Esophagus squamous epithelium (tissue), 5 donors: Measurements from ENCODE around the gene FAM186B. TPM values are rescaled to one million over a fixed set of nuclear protein-coding genes. Genes with fewer than 3 reads are reported as not detected.
A peak's percentile ranks its signal among the peaks of the same experiment; 100 is the strongest.

Experiments used
- DNase-seq: peaks from one replicate; lab custom pipeline; 2025; lab: John Stamatoyannopoulos, UW
- H3K27ac ChIP-seq, 4 donors: fragments of 200-600 bp; sonication (generic); one replicate each; pipeline ENCODE4 v1.5.1; 2016 to 2019; ENCODE audit warnings: mild to moderate bottlenecking in 1 of 4
- H3K27me3 ChIP-seq, 4 donors: fragments of 200-600 bp; sonication (generic); 1 replicate in 3 of 4; 2 replicates in 1 of 4; pipeline versions ENCODE4 v1.5.1 to v1.6.0; 2017 to 2021; ENCODE audit warnings: antibody characterized with exemption in 1 of 4
- H3K36me3 ChIP-seq, 3 donors: fragments of 200-600 bp; sonication (generic); one replicate each; pipeline ENCODE4 v1.5.1; 2016 to 2019
- H3K4me1 ChIP-seq, 3 donors: fragments of 200-600 bp; sonication (generic); one replicate each; pipeline ENCODE4 v1.5.1; 2017 to 2019
- H3K4me3 ChIP-seq, 4 donors: fragments of 200-600 bp; sonication (generic); 1 replicate in 3 of 4; 2 replicates in 1 of 4; pipeline ENCODE4 v1.5.1; 2016 to 2019; ENCODE audit warnings: mild to moderate bottlenecking in 2 of 4, moderate library complexity in 1 of 4
- H3K9me3 ChIP-seq, 3 donors: fragments of 200-600 bp; sonication (generic); one replicate each; pipeline ENCODE4 v1.5.1; 2016 to 2019
- CTCF ChIP-seq, 6 experiments: fragments of 450-650 bp in 4 of 6; fragments of 200-600 bp in 2 of 6; sonication (generic) in 2 of 6; IDR thresholded peaks; one replicate each; pipeline ENCODE4 v1.5.1; 2016 to 2019; ENCODE audit warnings: antibody characterized with exemption in 6 of 6, mild to moderate bottlenecking in 4 of 6, moderate library complexity in 4 of 6
- POLR2A ChIP-seq, 4 donors: fragments of 450-650 bp; IDR thresholded peaks; one replicate each; pipeline ENCODE4 v1.6.1; 2017; ENCODE audit warnings: antibody characterized with exemption in 4 of 4, mild to moderate bottlenecking in 4 of 4, moderate library complexity in 3 of 4
- WGBS, 2 donors: methylation state at CpG; one replicate each; pipeline ENCODE4 v1.1.5; 2018; 5-methylcytosine and 5-hydroxymethylcytosine counted together
- intact Hi-C: fragments of 100-400 bp; cut with DNase I; formaldehyde crosslinking; loops from one replicate; pipeline ENCODE4 v1.15.0; 2022
- total RNA-seq, 4 donors: library from RNA; depleted of rRNA; stranded (reverse); fragments of >200 nt; gene quantifications; one replicate each; pipeline ENCODE4 v1.1.0, GENCODE V29; 2016
- donor health status: DM: yes; HTN: yes; CAD: no.

The FAM186B gene
- total RNA-seq, 4 donors from 2014 or later = 0.19 to 1.1 TPM; not detected in 2

GRCh38 chr12:49559011-49559675 lies 46.3 kb downstream of the FAM186B start:
- H3K27ac ChIP-seq = no peak overlapping the region
- H3K9me3 ChIP-seq = no peaks in the 10 kb centered on the region
- intact Hi-C loops = no loop called here
- H3K4me3 ChIP-seq = no peak overlapping the region
- no peak for DNase-seq
- no peaks in the 10 kb centered on the region for H3K27me3 ChIP-seq
- TF ChIP-seq CTCF (IDR thresholded peaks at IDR 0.05) (no peak), POLR2A (IDR thresholded peaks at IDR 0.05) (no peak)
- H3K36me3 ChIP-seq = peaks cover 26 to 86% (median 43%) of the 10 kb centered on the region in 3 donors
- H3K4me1 ChIP-seq = peaks cover 0 to 12% (median 0%) of the 10 kb centered on the region in 3 donors
- WGBS, 2 donors = 94 to 95% methylated on average over 16 of the region's 17 CpGs

GRCh38 chr12:49558526-49558925 lies 46.9 kb downstream of the FAM186B start:
- H3K36me3 ChIP-seq = peaks cover 24 to 80% (median 42%) of the 10 kb centered on the region in 3 donors

GRCh38 chr12:49557917-49558215 lies 47.6 kb downstream of the FAM186B start:
- intact Hi-C loops = no loop called here
- peaks cover 17 to 74% (median 39%) of the 10 kb centered on the region in 3 donors for H3K36me3 ChIP-seq
- DNase-seq = no peak

More at GRCh38 chr12:49558526-49558925, 46.9 kb downstream of the FAM186B start:
- no peak for DNase-seq
- intact Hi-C loops = no loop called here
- no peak overlapping the region for H3K27ac ChIP-seq
- no peak overlapping the region for H3K4me3 ChIP-seq
- H3K27me3 ChIP-seq = no peaks in the 10 kb centered on the region
- H3K9me3 ChIP-seq = no peaks in the 10 kb centered on the region
- H3K4me1 ChIP-seq = peaks cover 0 to 6% (median 0%) of the 10 kb centered on the region in 3 donors
- WGBS, 2 donors = 70 to 95% methylated on average over 2 to 12 of the region's 13 CpGs
- TF ChIP-seq CTCF (IDR thresholded peaks at IDR 0.05) = no peak
- no peak for TF ChIP-seq POLR2A (IDR thresholded peaks at IDR 0.05)

GRCh38 chr12:49557187-49557916 lies 48.1 kb downstream of the FAM186B start:
- Histone ChIP-seq H3K36me3 (peaks cover 15 to 68% (median 34%) of the 10 kb centered on the region in 3 donors), H3K27ac (no peak overlapping the region), H3K27me3 (no peaks in the 10 kb centered on the region), H3K9me3 (no peaks in the 10 kb centered on the region), H3K4me1 (peaks cover 0 to 2% (median 0%) of the 10 kb centered on the region in 3 donors), H3K4me3 (no peak overlapping the region)
- no peak for DNase-seq
- intact Hi-C loops = no loop called here
- TF ChIP-seq POLR2A (IDR thresholded peaks at IDR 0.05) = no peak
- no peak for TF ChIP-seq CTCF (IDR thresholded peaks at IDR 0.05)
- WGBS, 2 donors = 80 to 91% methylated on average over 3 to 6 of the region's 18 CpGs

More at GRCh38 chr12:49557917-49558215, 47.6 kb downstream of the FAM186B start:
- WGBS, 2 donors = 58 to 80% methylated on average over 1 to 3 of the region's 7 CpGs
- Histone ChIP-seq H3K4me1 (no peaks in the 10 kb centered on the region), H3K27ac (no peak overlapping the region), H3K9me3 (no peaks in the 10 kb centered on the region), H3K4me3 (no peak overlapping the region), H3K27me3 (no peaks in the 10 kb centered on the region)
- TF ChIP-seq CTCF (IDR thresholded peaks at IDR 0.05) (peak in 1 of 6 experiments; percentile 24), POLR2A (IDR thresholded peaks at IDR 0.05) (no peak)
